Hepatic stellate cell (primary cell): Measurements from ENCODE around the gene MAGEE1.

Experiments used
- DNase-seq: peaks from one replicate; pipeline ENCODE4 v3.0.0; 2011; ENCODE audit warnings: low spot score

Gene MAGEE1, protein sequence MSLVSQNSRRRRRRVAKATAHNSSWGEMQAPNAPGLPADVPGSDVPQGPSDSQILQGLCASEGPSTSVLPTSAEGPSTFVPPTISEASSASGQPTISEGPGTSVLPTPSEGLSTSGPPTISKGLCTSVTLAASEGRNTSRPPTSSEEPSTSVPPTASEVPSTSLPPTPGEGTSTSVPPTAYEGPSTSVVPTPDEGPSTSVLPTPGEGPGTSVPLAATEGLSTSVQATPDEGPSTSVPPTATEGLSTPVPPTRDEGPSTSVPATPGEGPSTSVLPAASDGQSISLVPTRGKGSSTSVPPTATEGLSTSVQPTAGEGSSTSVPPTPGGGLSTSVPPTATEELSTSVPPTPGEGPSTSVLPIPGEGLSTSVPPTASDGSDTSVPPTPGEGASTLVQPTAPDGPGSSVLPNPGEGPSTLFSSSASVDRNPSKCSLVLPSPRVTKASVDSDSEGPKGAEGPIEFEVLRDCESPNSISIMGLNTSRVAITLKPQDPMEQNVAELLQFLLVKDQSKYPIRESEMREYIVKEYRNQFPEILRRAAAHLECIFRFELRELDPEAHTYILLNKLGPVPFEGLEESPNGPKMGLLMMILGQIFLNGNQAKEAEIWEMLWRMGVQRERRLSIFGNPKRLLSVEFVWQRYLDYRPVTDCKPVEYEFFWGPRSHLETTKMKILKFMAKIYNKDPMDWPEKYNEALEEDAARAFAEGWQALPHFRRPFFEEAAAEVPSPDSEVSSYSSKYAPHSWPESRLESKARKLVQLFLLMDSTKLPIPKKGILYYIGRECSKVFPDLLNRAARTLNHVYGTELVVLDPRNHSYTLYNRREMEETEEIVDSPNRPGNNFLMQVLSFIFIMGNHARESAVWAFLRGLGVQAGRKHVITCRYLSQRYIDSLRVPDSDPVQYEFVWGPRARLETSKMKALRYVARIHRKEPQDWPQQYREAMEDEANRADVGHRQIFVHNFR

DNA sequence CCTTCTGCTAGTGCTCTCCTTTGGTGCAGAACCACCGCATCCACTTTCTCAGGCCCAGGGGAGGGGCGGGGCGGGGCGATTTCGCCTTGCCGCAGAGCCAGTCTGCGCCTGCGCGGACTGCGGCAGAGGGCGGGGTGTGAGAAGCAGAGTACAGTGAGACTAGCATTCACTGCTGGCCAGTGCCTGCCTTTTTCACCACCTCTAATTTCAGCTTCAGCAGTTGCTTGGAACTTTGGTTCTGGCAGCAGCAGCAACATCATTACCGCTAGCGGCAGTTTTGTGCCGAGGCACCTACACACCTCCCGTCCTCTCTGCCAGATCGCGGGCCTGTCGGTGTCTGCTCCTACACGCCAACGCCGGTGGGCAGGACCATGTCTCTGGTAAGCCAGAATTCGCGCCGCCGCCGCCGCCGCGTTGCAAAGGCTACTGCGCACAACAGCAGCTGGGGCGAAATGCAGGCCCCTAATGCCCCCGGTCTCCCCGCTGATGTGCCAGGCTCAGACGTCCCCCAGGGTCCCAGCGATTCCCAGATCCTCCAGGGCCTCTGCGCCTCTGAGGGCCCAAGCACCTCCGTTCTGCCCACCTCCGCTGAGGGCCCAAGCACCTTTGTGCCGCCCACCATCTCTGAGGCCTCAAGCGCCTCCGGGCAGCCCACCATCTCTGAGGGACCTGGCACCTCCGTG is at the start of gene MAGEE1:
TSS of gene MAGEE1 (plus strand) at position 151 of the 683 bp plus-strand sequence. CDS start at position 372, 221 bp downstream.
- peak; percentile 64 for DNase-seq

DNA sequence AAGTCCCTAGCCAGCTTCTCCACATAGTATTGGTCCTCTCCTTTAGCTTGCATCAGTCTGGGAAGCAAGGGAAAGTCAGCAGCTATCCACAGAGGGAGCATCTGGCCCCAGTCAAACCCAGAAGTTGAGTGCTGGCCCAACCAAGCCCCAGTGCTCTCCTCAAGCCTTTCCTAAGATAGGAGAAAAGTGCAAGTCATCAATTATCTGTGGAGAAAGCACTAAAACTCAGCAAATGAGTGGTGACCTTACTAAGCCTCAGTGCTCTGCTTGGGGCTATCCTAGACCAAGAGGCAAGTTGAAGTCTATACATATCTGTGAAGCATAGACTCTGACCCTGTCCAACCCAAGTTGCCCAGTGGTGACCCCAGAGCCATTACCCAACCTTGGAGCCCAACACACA is 28.5 kb upstream of the MAGEE1 start:
- no peak for DNase-seq

DNA sequence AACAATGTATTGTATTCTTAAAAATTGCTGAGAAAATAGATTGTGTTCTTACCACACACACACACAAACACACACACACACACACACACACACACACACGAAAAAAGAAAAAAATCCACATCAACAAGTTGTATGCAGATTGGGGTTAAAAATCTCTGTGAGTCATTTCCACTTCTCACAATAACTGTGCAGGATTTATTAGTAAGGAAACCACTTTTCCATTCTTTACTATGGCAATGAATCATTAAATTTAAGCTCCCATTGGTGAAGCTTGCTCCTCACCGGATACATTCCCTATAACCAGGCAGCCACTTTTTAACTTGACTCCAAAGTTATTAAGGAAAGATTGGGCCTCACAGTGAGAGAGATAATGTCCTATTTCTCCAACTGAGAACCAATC is 19.7 kb upstream of the MAGEE1 start:
- no peak for DNase-seq

DNA sequence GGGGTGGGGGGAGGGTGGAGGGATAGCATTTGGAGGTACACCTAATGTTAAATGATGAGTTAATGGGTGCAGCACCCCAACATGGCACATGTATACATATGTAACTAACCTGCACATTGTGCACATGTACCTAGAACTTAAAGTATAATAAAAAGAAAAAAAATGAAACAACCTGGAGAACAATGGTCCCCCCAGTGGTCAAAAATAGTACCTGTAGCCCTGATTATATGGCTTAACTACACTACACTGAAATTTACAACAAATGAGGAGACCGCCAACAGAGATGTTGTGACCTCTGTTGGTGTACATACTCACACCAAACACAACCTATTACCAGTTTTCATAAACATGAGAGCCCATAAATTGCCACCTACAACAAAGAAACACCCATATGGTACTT is 7.3 kb upstream of the MAGEE1 start:
- no peak for DNase-seq

DNA sequence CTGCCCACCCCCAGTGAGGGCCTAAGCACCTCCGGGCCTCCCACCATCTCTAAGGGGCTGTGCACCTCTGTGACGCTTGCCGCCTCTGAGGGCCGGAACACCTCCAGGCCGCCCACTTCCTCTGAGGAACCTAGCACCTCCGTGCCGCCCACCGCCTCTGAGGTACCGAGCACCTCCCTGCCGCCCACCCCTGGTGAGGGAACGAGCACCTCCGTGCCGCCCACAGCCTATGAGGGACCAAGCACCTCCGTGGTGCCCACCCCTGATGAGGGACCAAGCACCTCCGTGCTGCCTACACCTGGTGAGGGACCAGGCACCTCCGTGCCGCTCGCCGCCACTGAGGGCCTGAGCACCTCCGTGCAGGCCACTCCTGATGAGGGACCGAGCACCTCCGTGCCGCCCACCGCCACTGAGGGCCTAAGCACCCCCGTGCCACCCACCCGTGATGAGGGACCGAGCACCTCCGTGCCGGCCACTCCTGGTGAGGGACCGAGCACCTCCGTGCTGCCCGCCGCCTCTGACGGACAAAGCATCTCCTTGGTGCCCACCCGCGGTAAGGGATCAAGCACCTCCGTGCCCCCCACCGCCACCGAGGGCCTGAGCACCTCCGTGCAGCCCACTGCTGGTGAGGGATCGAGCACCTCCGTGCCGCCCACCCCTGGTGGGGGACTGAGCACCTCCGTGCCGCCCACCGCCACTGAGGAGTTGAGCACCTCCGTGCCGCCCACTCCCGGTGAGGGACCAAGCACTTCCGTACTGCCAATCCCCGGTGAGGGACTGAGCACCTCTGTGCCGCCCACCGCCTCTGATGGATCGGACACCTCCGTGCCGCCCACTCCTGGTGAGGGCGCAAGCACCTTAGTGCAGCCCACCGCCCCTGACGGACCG is 977 bp downstream of the MAGEE1 start:
- no peak for DNase-seq

DNA sequence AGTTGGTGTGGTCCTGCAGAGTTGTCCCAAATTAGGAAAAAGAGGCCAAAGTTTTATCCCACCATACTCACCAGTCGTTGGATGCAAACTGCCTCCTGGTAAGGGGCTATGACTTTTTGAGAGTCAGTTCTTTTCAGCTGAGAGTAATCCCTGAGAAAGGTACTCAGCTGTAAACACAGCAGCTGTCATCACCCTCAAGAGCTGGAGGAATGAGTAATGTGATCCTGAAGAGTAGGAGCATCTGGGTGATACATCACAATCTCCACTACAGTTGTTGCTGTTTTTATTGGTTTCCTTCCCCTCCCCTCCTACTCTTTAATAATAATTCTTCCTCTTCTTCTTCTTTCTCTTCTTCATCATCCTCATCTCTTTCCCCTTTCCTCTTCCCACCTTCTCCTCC is 5.7 kb downstream of the MAGEE1 start:
- DNase-seq, result no peak

DNA sequence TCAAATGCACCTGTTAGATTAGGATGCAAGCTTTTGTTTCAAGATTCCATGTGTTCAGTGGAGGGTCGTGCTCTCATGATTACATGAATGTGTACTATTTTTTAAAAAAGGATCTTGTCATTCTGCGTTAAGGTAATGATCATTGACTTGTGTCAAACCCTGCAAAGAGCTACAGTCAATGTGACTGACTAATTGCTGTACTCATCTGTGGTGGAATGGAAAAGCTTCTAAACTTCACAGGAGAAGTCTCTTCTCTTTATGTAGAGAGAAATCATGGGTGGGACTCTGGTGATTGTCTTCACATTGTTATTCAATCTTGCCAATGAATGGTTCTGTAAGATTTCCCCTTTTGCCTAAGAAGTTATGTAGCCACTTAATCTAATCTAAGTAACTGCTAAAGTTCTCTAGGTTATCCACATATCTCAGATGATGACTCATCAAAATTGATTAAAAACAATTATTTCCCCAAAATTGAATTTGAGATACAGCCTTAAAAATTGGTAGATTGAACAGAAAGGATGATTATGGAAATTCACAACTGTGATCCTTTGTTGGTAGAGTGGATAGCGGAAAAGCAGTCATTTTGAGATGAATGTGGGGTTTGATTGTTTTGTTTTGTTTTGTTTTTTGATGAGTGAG is 6.7 kb downstream of the MAGEE1 start:
- no peak for DNase-seq

DNA sequence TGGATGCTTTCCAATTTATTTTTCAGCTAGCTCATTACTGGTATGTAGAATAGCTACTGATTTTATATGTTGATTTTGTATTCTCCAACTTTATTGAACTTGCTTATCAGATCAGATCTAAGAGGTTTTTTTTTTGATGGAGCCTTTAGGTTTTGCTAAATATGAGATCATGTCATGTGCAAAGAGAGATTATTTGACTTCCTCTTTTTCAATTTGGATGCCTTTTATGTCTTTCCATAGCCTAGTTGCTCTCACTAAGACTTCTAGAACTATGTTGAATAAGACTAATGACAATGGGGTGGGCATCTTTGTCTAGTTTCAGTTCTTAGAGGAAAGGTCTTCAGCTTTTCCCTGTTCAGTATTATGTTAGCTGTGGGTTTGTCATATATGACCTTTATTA is 11.7 kb downstream of the MAGEE1 start:
- no peak for DNase-seq

DNA sequence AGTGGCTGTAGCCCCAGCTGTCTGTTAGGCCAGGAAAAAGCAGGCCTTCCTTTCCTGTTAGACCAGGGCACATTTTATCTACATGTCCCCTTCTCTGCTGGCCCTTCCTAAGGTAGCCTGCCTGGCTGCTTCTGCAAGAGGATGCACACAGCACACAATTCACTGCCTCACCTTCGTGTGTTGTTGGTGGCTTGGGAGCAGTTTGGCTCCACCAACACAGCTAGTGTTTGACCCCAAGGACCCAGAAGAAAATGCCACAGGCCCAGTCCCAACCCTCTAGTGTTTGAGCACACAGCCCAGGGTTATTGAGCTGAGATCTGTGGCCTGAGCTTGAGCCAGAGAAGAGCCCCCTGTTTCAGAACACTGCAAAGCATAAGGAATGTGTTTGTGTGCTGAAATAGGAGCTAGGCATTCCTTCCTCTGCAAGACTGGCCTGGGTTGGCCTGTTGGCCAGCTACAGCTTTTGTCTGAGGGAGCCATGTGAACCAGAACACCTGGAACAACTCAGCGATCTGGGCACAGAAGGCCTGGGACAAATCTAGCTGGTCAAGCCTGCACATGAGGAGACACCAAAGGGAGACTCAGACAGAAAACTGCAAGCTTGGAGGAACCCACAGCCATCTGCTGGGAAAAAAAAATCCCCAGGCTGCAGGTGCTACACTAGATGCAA is 26.4 kb downstream of the MAGEE1 start:
- DNase-seq, result no peak

DNA sequence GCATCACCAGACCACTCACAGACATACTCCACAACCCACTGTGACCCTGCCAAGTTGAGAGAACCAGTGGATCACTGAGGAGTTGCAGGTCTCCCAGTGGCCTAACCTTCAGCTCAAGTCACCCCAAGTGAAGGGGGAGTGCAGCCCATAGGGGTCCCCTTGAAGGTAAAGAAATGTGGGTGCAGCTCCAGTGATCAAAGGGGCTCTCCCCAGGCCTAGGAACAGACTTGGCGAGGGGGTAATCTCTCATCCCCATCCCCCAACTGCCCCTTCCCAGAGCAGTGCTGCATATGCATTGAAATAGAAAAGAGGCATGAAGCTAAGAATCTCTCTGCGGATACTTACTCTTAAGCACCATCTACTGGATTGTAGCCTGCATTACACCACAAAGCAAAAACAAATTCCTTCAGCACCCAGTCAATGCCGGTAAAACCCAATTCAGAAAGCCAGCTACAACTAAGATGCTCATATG is 27.0 kb downstream of the MAGEE1 start:
- no peak for DNase-seq

DNA sequence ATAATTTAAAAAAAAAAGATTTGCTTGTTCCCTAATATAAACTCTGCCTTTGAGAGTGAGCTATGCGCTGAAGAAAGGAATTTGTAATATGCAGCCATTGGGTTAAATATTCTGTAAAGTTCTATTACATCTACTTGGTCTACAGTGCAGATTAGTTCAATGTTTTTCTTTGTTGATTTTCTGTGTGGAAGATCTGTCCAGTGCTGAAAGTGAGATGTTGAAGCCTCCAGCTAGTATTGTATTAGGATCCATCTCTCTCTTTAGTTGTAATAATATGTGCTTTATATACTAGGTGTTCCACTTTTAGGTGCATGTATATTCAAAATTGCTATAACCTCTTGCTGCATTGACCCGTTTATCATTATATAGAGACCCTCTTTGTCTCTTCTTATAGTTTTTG is 49.8 kb downstream of the MAGEE1 start:
- no peak for DNase-seq
